DND-41 (cell line): ENCODE data around the gene PDZD8.

Experiments
- EZH2 ChIP-seq: IDR thresholded peaks from 3 replicates; pipeline ENCODE4 v1.6.1; 2012; ENCODE audit warnings: borderline replicate concordance, low read depth, mild to moderate bottlenecking, moderate library complexity, low read length, inconsistent platforms; ENCODE audit not compliant: severe bottlenecking
- TF ChIP-seq, protein P1 (sequence below): IDR thresholded peaks from 2 replicates; pipeline ENCODE4 v1.5.1; 2012; ENCODE audit warnings: borderline replicate concordance, low read length, moderate library complexity, mild to moderate bottlenecking; ENCODE audit not compliant: poor library complexity, severe bottlenecking; ENCODE audit errors: extremely low read depth

DNA sequence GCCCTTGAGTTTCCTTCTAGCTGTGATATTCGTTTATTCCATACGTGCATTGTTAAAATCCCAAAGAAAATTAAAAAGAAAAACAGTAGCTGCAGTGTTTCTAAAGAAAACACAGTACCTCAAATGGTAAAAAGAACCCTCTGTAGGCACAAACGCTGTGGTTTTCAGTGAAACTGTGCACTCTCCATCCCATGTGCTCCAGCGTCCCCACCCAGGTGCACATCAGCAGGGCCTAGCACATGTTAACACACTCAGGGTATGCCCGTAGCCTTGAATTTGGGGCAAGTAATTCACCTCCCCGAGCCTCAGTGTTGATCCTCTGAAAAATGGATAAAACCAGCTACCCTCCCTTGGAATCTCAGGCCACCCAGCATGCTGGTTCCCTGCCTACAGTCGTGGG lies 124.8 kb downstream of the PDZD8 start:
- TF ChIP-seq, protein P1, sequence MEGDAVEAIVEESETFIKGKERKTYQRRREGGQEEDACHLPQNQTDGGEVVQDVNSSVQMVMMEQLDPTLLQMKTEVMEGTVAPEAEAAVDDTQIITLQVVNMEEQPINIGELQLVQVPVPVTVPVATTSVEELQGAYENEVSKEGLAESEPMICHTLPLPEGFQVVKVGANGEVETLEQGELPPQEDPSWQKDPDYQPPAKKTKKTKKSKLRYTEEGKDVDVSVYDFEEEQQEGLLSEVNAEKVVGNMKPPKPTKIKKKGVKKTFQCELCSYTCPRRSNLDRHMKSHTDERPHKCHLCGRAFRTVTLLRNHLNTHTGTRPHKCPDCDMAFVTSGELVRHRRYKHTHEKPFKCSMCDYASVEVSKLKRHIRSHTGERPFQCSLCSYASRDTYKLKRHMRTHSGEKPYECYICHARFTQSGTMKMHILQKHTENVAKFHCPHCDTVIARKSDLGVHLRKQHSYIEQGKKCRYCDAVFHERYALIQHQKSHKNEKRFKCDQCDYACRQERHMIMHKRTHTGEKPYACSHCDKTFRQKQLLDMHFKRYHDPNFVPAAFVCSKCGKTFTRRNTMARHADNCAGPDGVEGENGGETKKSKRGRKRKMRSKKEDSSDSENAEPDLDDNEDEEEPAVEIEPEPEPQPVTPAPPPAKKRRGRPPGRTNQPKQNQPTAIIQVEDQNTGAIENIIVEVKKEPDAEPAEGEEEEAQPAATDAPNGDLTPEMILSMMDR, result no peak
- TF ChIP-seq EZH2, result no peak
